Chondrocyte (in vitro differentiated cells): ENCODE results near the gene RPS6KA6. TPM values are rescaled to one million over a fixed set of nuclear protein-coding genes. Genes with fewer than 3 reads are reported as not detected.
"Not testable (repeated sequence)": the region's sequence is repeated elsewhere in the genome, so short reads cannot be mapped to it uniquely, and the experiment has no call there.

Experiments
- DNase-seq: peaks from one replicate; pipeline ENCODE4 v3.0.0; 2021; ENCODE audit warnings: mixed read lengths, low spot score
- H3K27ac Mint-ChIP-seq: one replicate; pipeline ENCODE4 v1.8.0; 2021; ENCODE audit warnings: mild to moderate bottlenecking, moderate library complexity, mixed read lengths; ENCODE audit not compliant: unreplicated experiment
- H3K27me3 Mint-ChIP-seq: 2 replicates; pipeline ENCODE4 v1.8.0; 2021; ENCODE audit warnings: low read depth, mixed read lengths
- H3K36me3 Mint-ChIP-seq: 2 replicates; pipeline ENCODE4 v1.8.0; 2021; ENCODE audit warnings: low read depth, mixed read lengths
- H3K4me1 Mint-ChIP-seq: 2 replicates; pipeline ENCODE4 v1.8.0; 2021; ENCODE audit warnings: low read depth, mild to moderate bottlenecking, mixed read lengths
- H3K4me3 Mint-ChIP-seq: one replicate; pipeline ENCODE4 v1.8.0; 2021; ENCODE audit warnings: mild to moderate bottlenecking, moderate library complexity, mixed read lengths; ENCODE audit not compliant: unreplicated experiment
- H3K9me3 Mint-ChIP-seq: 2 replicates; pipeline ENCODE4 v1.8.0; 2021; ENCODE audit warnings: low read depth, mixed read lengths
- total RNA-seq: library from RNA; stranded (reverse); gene quantifications from 3 replicates; pipeline ENCODE4 v1.2.1, GENCODE V29; 2021
- TF ChIP-seq, protein P1 (sequence below): fragments of 200-600 bp; sonication (generic); IDR thresholded peaks from 2 replicates; pipeline ENCODE4 v1.5.0; 2021; ENCODE audit warnings: antibody characterized with exemption, mild to moderate bottlenecking, moderate library complexity

The RPS6KA6 gene
- total RNA-seq, 1 donor from 2014 or later: 2.5 TPM

DNA sequence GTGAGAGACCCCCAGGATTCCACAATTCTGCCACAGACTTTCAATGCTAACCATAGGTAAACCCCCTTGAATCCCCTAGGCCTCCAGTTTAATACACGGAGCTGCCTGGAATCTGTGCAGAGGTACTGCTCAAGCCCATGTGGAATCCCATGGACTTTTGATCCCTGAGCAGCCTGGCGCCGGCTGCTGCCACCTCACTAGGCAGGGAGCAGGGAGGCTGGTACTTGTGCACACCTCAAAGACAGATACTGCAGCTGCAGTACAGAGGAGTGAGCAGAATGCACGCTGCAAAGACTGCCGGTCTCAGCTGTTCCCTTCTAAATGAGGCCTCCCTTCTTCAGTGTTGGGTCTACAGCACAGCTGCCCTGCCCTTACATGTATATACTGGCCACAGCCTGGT is 79.4 kb downstream of the RPS6KA6 start:
- Mint-ChIP-seq H3K27ac (no peak overlapping the region), H3K36me3 (no peaks in the 10 kb centered on the region), H3K4me3 (no peak overlapping the region), H3K9me3 (peaks cover 27% of the 10 kb centered on the region), H3K27me3 (no peaks in the 10 kb centered on the region), H3K4me1 (no peaks in the 10 kb centered on the region)
- DNase-seq: peak; percentile 39
- TF ChIP-seq, protein P1, sequence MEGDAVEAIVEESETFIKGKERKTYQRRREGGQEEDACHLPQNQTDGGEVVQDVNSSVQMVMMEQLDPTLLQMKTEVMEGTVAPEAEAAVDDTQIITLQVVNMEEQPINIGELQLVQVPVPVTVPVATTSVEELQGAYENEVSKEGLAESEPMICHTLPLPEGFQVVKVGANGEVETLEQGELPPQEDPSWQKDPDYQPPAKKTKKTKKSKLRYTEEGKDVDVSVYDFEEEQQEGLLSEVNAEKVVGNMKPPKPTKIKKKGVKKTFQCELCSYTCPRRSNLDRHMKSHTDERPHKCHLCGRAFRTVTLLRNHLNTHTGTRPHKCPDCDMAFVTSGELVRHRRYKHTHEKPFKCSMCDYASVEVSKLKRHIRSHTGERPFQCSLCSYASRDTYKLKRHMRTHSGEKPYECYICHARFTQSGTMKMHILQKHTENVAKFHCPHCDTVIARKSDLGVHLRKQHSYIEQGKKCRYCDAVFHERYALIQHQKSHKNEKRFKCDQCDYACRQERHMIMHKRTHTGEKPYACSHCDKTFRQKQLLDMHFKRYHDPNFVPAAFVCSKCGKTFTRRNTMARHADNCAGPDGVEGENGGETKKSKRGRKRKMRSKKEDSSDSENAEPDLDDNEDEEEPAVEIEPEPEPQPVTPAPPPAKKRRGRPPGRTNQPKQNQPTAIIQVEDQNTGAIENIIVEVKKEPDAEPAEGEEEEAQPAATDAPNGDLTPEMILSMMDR: no peak

DNA sequence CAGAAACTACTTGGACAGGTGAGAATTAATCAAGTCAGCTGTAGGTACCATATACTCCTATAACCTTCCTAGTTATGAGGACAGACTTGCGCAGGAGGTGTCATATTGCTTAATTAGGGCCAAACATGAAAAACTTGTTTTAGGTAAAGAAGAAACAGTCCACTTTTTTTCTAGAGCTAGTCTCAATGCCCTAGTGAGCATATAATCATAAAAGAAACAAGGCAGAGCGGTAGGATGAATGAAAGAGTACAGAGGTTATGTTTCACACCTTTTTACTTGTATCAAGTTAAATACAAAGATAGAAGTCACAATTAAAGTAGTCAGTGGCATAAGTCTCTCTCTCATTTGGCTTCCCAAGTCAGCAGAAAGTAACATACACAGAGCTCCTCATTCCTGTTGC is 88.9 kb downstream of the RPS6KA6 start:
- Mint-ChIP-seq H3K27me3 (no peaks in the 10 kb centered on the region), H3K9me3 (no peaks in the 10 kb centered on the region), H3K27ac (no peak overlapping the region), H3K4me3 (no peak overlapping the region), H3K36me3 (no peaks in the 10 kb centered on the region), H3K4me1 (no peaks in the 10 kb centered on the region)
- DNase-seq: no peak
- TF ChIP-seq, protein P1: no peak

DNA sequence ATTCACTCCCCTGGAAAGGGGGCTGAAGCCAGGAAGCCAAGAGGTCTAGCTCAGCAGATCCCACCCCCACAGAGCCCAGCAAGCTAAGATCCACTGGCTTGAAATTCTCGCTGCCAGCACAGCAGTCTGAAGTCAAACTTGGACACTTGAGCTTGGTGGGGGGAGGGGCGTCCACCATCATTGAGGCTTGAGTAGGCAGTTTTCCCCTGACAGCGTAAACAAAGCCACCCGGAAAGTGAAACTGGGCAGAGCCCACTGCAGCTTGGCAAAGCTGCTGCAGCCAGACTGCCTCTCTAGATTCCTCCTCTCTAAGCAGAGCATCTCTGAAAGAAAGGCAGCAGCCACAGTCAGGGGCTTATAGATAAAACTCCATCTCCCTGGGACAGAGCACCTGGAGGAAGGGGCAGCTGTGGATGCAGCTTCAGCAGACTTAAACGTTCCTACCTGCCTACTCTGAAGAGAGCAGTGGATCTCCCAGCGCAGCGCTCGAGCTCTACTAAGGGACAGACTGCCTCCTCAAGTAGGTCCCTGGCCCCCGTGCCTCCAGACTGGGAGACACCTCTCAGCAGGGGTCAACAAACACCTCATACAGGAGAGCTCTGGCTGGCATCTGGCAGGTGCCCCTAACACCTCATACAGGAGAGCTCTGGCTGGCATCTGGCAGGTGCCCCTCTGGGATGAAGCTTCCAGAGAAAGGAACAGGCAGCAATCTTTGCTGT is 108.4 kb downstream of the RPS6KA6 start:
- DNase-seq, H3K4me1 Mint-ChIP-seq, H3K27me3 Mint-ChIP-seq, H3K36me3 Mint-ChIP-seq, H3K27ac Mint-ChIP-seq, H3K4me3 Mint-ChIP-seq: not testable (repeated sequence)
- H3K9me3 Mint-ChIP-seq: peaks cover 36% of the 10 kb centered on the region

DNA sequence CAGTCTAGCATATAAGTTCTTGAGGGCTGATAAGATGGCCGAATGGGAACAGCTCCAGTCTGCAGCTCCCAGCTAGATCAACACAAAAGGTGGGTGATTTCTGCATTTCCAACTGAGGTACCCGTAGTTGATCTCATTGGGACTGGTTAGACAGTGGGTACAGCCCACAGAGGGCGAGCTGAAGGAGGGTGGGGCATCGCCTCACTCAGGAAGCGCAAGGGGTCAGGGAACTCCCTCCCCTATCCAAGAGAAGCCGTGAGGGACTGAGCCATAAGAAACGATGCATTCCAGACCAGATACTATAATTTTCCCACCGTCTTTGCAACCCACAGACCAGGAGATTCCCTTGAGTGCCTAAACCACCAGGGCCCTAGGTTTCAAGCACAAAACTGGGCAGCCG is 109.0 kb downstream of the RPS6KA6 start:
- peaks cover 31% of the 10 kb centered on the region for H3K9me3 Mint-ChIP-seq
- TF ChIP-seq, protein P1: no peak
- DNase-seq: no peak

DNA sequence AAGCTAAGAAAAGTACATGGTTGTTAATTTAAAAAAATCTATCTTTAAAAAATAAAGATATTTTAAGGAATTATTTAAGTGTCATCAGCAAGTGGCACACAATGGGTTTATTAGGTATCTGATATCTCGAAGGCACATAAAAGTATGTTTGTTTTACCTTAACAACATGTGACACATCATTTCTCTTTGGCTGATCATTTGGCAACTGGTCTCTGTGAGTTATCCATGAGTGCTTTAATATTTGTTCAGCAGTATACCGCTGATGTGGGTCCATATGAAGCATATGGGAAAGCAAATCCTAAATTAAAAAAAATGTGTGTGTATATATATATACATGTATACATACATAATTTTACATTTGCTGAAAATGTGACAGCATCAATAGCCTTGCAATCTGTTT is 123.2 kb downstream of the RPS6KA6 start:
- H3K9me3 Mint-ChIP-seq: peaks cover 22% of the 10 kb centered on the region
- H3K4me1 Mint-ChIP-seq: no peaks in the 10 kb centered on the region
- H3K4me3 Mint-ChIP-seq: no peak overlapping the region
- H3K27me3 Mint-ChIP-seq: no peaks in the 10 kb centered on the region
- TF ChIP-seq, protein P1: no peak
- H3K27ac Mint-ChIP-seq: no peak overlapping the region
- no peaks in the 10 kb centered on the region for H3K36me3 Mint-ChIP-seq
- DNase-seq: no peak

More for the DNA sequence above, 109.0 kb downstream of the RPS6KA6 start:
- no peaks in the 10 kb centered on the region for H3K4me1 Mint-ChIP-seq
- no peaks in the 10 kb centered on the region for H3K36me3 Mint-ChIP-seq
- H3K4me3 Mint-ChIP-seq: no peak overlapping the region
- H3K27me3 Mint-ChIP-seq: no peaks in the 10 kb centered on the region
- H3K27ac Mint-ChIP-seq: no peak overlapping the region

DNA sequence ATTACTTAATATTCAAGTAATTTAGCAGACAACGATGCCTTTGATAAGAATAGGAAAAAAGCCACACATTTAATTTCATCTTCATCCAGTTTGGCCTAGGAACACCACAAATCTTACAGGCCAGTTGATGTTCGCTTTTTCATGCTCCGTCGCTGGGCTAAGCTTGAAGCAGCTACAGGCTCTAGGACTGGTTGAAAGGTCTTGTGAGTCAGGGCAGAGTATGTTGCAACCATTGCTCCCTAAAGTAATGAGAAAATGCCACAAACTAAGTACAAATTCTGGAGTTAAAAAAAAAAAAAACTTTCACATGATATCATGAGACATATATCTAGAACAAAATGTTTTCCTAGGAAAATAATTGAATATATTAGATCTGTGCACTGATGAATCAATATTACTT is 123.8 kb downstream of the RPS6KA6 start:
- H3K9me3 Mint-ChIP-seq: peaks cover 16% of the 10 kb centered on the region
- no peak overlapping the region for H3K27ac Mint-ChIP-seq

More for the DNA sequence above, 123.8 kb downstream of the RPS6KA6 start:
- TF ChIP-seq, protein P1: no peak
- H3K4me1 Mint-ChIP-seq: no peaks in the 10 kb centered on the region
- H3K4me3 Mint-ChIP-seq: no peak overlapping the region
- no peaks in the 10 kb centered on the region for H3K27me3 Mint-ChIP-seq
- no peak for DNase-seq
- no peaks in the 10 kb centered on the region for H3K36me3 Mint-ChIP-seq
